ENCODE results near the gene ASAP3.

DNA sequence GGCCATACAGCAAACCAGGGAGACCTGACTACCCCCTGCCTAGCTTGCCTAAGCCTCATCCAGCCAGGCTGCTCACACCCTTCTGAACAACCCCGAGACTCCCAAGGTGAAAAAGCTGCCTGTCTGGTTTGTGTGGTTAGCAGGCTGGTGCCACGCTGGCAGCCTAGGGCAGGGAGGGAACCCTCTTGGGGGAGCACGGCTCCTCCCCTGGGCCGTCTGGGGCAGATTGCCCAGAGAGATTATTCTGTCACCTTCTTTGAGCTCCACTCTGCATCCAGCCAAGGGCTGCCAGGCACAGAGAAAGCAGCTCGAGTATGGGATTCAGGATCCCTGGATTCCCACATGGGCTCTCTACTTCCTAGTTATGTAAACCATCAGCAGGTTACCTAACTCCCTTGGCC, 32.0 kb downstream of the ASAP3 start:
- no peak for TF ChIP-seq CTCF (IDR thresholded peaks at IDR 0.05)
- no peak for TF ChIP-seq POLR2A (IDR thresholded peaks at IDR 0.05)

Measured in adrenal gland (tissue), 5 donors.